Effector CD4-positive, alpha-beta T cell (primary cell): ENCODE results near the gene FRK.
"Not testable (repeated sequence)": the region's sequence is repeated elsewhere in the genome, so short reads cannot be mapped to it uniquely, and the experiment has no call there.

ENCODE experiments used
- DNase-seq: peaks from one replicate; pipeline ENCODE4 v3.0.0-alpha.2; 2020

The FRK gene

DNA sequence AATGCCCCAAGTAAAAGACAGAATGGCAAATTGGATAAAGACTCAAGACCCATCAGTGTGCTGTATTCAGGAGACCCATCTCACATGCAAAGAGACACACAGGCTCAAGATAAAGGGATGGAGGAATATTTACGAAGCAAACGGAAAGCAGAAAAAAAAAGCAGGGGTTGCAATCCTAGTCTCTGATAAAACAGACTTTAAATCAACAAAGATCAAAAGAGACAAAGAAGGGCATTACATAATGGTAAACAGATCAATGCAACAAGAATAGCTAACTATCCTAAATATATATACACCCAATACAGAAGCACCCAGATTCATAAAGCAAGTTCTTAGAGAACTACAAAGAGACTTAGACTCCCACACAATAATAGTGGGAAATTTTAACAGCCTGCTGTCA lies 123.2 kb downstream of the FRK start:
- not testable (repeated sequence) for DNase-seq

DNA sequence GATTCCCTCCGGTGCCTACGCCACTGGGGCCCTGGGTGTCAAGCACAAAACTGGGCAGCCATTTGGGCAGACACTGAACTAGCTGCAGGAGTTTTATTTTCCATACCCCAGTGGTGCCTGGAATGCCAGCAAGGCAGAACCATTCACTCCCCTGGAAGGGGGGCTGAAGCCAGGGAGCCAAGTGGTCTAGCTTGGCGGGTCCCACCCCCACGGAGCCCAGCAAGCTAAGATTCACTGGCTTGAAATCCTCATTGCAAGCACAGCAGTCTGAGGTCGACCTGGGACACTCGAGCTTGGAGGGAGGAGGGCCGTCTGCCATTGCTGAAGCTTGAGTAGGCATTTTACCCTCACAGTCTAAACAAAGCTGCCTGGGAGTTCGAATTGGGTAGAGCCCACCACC lies 125.3 kb downstream of the FRK start:
- DNase-seq, result no peak

GRCh38 chr6:115934829-115935228 lies 125.9 kb downstream of the FRK start:
- no peak for DNase-seq

GRCh38 chr6:115934145-115934544 lies 126.5 kb downstream of the FRK start:
- no peak for DNase-seq

DNA sequence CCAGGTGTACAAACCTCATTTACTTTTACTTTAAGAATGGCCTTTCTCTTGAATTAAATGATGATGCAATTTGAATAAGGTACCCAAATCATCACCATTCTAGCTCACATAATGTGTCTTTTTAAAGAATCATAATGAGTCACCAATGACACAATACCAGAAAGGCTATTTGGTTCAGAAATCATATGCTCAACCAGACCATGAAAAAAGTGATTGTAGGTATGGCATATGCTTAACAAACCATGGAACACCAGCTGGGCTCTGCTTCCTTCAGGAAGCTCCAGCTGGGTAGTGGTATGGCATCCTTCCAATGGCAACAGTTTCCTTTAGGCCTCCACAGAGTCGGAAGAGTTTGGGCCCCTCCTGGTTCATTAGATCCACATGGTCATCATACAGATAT lies 128.2 kb downstream of the FRK start:
- DNase-seq, result no peak

DNA sequence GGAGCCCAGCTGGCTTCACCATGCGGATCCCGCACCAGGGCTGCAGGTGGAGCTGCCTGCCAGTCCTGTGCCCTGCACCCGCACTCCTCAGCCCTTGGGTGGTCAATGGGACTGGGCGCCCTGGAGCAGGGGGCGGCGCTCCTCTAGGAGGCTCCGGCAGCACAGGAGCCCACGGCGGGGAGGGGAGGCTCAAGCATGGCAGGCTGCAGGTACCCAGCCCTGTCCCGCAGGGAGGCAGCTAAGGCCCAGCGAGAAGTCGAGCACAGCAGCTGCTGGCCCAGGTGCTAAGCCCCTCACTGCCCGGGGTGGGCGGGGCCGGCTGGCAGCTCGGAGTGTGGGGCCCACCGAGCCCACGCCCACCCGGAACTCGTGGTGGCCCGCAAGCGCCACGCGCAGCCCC lies 132.7 kb downstream of the FRK start:
- DNase-seq, result not testable (repeated sequence)

- no peak for DNase-seq
Measured at GRCh38 chr6:115922971-115923370, 137.7 kb downstream of the FRK start.

- DNase-seq, result no peak
Measured at GRCh38 chr6:115914098-115914497, 146.6 kb downstream of the FRK start.

GRCh38 chr6:115909923-115910546 lies 150.7 kb downstream of the FRK start:
- DNase-seq, result no peak

DNA sequence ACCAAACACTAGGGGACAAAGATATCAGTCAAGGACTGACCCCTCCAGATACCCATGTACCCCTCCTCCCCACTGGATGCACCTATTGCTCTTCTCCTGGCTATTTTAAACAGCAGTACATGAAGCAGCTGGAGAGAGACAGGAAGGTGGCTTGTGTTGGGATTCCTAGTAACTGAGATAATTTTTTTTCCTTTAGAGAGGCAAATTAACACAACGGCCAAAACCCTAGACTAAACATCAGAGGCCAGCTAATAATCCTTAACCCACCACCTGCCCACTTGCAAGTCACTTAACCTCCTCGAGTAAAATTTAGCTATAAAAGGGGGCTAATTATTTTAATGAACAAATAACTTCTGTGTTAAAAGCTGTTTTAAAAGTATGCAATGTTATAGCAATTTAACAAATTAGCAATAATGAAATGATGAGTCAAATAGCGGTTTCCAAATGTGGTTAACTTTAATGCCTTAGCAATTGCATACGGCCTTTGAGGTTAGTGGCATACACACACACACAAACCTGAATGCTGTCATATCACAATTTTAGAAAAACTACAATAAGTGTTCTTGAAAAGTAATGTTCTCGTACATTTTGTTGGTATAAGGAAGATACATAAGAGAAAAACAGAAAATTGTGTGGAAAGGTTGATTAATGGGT lies 151.7 kb downstream of the FRK start:
- no peak for DNase-seq

DNA sequence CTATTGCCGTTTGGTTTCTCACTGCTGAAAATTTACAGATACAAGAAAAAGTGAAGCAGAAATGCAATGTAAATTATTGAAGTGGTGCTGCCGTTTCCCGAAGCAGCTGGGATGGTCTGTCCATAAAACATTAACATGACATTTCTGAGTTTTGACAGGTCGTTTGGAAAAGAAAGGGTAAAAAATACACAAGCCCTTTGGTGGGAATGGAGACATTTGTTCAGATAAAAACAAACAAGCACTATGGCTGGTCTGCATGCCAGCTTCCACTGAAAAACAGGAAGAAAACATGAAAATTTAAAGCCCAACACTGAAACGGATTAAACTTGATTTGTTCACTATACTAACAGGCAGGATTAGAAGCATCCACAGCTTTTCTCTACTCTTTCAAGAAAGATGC lies 155.2 kb downstream of the FRK start:
- no peak for DNase-seq

GRCh38 chr6:115902436-115902835 lies 158.3 kb downstream of the FRK start:
- no peak for DNase-seq

GRCh38 chr6:115901896-115902295 lies 158.8 kb downstream of the FRK start:
- DNase-seq, result no peak

DNA sequence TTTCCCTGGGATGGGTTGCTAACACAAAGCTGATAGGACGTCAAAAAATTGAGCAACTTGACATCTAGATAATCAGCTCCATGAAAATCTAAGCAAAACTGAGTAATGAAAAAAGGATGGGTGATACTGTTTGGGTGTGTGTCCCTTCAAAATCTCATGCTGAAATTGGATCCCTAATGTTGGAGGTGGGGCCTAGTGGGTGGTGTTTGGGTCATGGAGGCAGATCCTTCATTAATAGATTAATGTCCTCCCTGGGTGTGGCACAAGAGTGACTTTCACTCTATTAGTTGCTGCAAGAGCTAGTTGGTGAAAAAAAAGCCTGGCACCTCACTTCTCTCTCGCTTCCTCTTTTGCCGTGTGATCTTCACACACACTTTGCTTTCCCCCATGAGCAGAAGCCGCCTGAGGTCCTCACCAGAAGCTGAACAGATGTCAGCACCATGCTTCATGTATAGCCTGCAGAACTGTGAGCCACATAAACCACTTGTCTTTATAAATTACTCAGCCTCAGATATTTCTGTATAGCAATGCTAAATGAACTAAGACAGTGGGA lies 160.9 kb downstream of the FRK start:
- no peak for DNase-seq

GRCh38 chr6:115898246-115898645 lies 162.4 kb downstream of the FRK start:
- no peak for DNase-seq

GRCh38 chr6:115896538-115897129 lies 164.1 kb downstream of the FRK start:
- DNase-seq, result no peak

GRCh38 chr6:115894426-115894992 lies 166.2 kb downstream of the FRK start:
- DNase-seq, result no peak

GRCh38 chr6:115891750-115892149 lies 168.9 kb downstream of the FRK start:
- no peak for DNase-seq

GRCh38 chr6:115891111-115891669 lies 169.5 kb downstream of the FRK start:
- DNase-seq, result no peak

GRCh38 chr6:115890238-115890637 lies 170.5 kb downstream of the FRK start:
- no peak for DNase-seq

GRCh38 chr6:115888687-115889470 lies 171.8 kb downstream of the FRK start:
- not testable (repeated sequence) for DNase-seq

- DNase-seq, result no peak
Measured at GRCh38 chr6:115887891-115888290, 172.8 kb downstream of the FRK start.
